HG02610 (cell line): ENCODE data around the gene MAGEA11.
"Not testable (repeated sequence)": the region's sequence is repeated elsewhere in the genome, so short reads cannot be mapped to it uniquely, and the experiment has no call there.

ENCODE experiments used
- ATAC-seq: cut with Tn5 transposase; IDR thresholded peaks from one replicate; pipeline ENCODE4 v1.9.1; 2021; ENCODE audit warnings: mild to moderate bottlenecking, moderate library complexity; ENCODE audit not compliant: unreplicated experiment

MAGEA11 gene

GRCh38 chrX:149716632-149717031 is 4.8 kb downstream of the MAGEA11 start:
- no peak for ATAC-seq

DNA sequence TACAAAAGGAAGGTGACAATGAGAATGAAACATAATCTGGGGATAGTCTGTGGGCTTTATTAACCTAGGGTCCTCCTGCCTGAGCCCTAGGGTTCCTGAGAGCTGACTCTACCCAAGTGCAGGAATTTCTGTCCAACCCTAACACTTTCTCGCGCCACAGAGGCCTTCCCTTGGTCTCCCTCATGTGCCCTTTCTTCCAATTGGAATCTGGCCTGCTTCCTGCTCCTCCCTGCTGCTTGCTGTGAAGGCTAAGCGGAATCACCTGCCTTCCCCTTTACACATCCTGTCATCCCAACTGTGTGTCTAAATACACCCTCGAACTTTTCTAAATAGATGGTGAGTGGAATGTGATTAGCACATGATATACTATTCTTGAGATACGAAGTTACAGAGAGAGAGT is 5.9 kb downstream of the MAGEA11 start:
- no peak for ATAC-seq

DNA sequence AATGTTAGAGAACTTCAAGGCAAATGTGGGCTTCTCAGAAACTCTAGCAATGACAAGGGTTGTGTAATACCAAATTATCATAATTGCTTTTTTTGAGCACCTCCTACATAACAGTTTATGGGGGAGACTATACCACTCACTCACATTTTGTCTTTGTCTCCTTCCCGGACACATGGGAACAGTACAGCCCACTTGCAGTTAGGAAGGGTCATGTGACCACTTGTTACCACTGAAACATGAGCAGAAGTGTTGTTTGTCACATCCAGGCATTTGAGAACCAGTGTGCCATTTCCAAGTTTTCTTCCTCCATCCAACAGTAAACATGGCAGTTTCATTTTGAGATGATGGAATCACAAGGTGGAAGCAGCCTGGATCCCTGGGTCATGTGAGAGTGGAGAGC is 6.9 kb downstream of the MAGEA11 start:
- no peak for ATAC-seq

DNA sequence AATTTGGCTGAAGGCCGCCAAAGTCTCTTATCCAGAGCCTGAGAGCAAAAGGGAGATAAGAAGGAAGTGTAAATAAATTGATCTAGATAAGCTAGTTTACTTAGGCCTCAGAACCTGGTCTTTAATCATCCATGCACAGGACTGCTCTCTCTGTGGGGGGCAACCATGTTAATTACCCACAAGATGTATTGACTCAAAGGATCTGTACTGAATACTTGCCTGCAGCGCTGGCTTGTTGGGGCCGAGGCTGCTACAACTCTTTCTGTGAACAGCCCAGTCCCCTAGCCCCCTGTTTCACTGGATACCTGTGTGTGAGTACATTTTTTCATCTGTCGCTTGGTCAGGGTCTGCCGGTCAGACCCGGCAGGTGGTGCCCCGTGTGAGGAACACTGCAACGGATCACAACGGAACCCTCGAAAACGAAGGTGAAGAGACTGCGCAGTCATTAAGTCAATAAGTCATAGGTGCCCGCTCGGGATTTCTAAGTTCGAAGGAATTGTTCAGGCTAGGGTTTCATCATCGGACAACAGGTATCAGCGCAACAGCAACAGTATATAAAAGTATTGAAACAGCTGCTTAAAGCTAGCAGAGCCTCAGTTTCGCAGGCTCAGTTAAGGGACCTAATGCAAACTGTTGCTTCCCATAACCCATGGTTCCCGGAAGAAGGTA is 8.3 kb downstream of the MAGEA11 start:
- ATAC-seq: no peak

DNA sequence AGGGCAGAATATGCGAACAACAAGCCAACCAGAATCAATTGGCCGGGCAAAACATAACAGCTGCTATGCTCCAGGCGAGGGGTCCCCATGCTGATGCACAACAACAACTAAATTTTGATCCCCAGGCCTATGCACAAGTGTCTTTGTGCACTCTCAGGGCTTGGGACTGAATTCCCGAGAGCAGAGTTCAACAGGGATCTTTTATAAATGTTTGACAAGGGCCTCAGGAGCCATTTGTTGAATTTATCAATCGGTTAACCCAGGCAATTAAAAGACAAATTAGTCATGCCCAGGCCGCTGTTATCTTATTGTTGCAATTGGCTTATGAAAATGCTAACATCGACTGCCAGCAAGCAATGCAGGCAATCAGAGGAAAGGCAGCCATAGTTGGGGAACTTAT is 9.4 kb downstream of the MAGEA11 start:
- not testable (repeated sequence) for ATAC-seq

DNA sequence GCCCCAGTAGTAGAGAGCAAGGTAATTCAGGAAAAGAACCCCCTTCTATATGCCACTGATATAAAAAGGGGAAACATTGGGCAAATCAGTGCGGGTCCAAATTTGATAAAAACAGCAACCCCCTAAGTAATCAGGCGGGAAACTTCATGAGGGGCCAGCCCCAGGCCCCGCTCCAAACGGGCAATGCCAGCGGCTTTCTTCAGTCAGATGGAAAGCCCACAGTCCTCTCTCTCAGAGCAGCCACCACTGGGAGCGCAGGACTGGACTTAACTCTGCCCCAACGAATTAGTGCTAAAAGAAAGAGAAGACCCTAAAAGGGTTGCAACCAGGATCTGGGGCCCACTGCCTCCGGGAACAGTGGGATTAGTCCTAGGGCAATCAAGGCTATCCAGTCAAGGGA is 9.9 kb downstream of the MAGEA11 start:
- ATAC-seq: no peak

GRCh38 chrX:149723583-149724118 is 11.8 kb downstream of the MAGEA11 start:
- not testable (repeated sequence) for ATAC-seq

DNA sequence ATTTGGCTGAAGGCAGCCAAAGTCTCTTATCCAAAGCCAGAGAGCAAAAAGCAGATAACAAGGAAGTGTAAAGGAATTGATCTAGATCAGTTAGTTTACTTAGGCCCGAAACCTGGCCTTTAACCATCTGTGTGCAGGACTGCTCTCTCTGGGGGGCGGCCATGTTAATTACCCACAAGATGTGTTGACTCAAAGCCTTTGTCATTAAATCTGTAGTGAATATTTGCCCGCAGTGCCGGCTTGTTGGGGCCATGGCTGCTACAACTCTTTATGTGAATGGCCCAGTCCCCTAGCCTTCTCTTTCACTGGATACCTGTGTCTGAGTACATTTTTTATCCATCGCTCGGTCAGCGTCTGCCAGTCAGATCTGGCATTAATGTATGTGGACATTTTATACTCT is 15.4 kb downstream of the MAGEA11 start:
- not testable (repeated sequence) for ATAC-seq

DNA sequence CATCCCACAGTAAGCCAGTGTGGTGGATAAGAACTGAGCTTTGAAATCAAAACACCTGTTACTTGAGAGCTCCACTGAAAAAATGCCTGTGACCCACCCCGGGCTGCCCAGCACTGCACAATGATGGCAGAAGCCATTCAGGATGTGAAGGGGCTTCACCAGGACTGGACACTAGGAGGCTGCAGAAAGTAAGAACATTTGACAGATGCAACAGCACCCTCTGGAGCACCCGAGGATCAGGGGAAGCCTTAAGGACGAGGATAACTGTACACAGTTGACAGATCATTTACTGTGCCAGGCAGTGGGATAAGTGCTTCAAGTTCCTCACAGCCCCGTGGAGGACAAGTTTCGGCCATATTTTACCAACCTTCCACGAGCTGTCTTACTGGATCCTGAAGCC is 30.4 kb downstream of the MAGEA11 start:
- ATAC-seq: not testable (repeated sequence)

- not testable (repeated sequence) for ATAC-seq
Measured at GRCh38 chrX:149746390-149747007, 34.6 kb downstream of the MAGEA11 start.

- no peak for ATAC-seq
Measured at GRCh38 chrX:149757206-149758067, 45.6 kb downstream of the MAGEA11 start.

DNA sequence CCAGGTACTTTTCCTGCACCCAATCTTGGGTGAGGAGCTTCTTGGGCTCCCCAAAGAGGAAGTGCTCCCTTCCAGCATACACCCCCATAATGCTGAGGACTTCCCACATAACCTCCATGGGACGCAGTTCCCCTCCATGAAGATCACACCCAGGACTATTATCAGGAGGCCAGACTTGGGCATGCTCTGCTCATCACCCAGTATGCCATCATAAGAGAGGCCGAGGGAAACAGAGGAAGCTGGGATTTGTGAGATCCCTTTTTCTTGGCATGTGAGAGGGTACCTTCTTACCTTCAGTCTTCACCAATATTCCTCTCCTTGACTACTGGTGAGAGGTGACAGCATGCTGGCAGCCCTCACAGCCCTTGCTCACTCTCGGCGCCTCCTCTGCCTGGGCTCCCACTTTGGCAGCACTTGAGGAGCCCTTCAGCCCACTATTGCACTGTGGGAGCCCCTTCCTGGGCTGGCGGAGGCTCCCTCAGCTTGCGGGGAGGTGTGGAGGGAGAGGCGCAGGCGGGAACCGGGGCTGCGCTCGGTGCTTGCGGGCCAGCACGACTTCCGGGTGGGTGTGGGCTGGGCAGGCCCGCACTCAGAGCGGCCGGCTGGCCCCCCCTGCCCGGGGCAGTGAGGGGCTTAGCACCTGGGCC is 46.3 kb downstream of the MAGEA11 start:
- ATAC-seq: no peak

DNA sequence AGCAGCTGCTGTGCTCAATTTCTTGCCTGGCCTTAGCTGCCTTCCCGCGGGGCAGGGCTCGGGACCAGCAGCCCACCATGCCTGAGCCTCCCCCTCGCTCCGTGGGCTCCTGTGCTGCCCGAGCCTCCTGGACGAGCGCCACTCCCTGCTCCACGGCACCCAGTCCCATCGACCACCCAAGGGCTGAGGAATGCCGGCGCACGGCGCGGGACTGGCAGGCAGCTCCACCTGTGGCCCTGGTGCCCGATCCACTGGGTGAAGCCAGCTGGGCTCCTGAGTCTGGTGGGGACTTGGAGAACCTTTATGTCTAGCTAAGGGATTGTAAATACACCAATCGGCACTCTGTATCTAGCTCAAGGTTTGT is 46.8 kb downstream of the MAGEA11 start:
- not testable (repeated sequence) for ATAC-seq

- no peak for ATAC-seq
Measured at GRCh38 chrX:149759824-149760223, 48.0 kb downstream of the MAGEA11 start.

- ATAC-seq: no peak
Measured at GRCh38 chrX:149760965-149761364, 49.1 kb downstream of the MAGEA11 start.

DNA sequence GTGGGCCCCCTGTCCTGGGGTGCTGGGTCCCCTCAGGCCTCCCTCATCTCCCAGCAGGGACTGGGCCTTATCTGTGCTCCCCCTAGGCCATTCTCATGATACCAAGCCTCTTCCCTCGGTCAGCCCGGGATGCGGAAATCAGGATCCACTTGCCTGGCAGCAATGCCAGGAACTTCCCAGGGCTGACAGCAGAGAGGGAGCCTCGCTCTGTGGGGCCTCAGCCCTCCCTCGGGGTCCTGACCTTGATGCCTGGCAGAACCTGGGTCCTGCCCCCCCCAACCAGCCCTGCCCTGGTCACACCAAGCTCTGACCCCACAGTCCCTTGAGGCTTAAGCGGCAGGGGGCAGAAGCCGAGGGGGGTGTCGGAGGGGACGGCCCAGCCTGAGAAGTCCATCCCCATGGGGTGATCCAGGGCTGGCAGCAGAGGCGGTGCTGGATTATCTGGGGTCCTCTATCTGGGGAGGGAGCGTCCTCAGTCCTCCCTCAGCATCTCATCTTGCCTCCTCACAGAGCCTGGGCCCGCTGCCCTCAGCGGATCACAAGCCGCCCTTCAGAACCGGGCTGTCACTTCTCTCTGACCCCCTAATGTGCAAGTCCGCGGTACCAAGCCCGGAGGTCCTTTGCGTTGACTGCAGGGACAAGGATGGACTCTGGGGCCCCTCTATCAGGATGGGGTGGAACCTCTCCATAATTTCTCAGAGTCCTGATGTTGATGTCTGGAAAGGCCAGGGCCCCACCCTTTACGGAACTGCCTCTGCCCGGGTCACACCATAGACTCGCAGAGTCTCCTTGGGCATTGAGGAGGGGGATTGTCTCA is 50.2 kb downstream of the MAGEA11 start:
- not testable (repeated sequence) for ATAC-seq

GRCh38 chrX:149762696-149763614 is 51.1 kb downstream of the MAGEA11 start:
- no peak for ATAC-seq
